CD4-positive, alpha-beta T cell treated with Interleukin-6 for 4 hours (primary cell): ENCODE data around the gene IQSEC2.

ENCODE experiments used
- DNase-seq: peaks from one replicate; pipeline ENCODE4 v3.0.0-alpha.2; 2020; ENCODE audit warnings: mixed read lengths

IQSEC2 gene

DNA sequence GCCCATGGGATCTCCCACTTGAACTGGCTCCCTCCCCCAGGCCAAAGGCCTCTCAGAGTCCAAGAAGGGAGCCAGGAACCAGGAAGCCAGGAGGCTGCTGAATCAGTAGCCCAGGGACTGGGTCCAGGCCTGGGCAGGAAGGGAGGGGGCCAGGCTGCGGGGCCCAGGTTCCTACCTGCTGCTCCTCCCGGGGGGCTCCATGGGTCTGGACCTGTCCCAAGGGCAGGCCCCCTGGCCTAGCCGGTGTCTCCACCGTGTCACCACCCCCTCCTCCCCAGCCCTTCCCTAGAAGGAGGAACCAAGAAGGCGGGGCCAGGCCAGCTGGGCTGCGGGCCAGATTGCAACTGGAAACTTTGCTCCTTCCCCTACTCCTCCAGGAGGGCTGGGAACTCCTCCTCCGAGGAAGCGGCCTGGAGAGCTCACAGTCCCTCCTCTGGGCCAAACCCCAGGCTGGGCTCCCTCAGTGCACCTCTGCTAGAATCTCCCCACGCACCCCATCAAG lies at the start of gene IQSEC2:
Gene IQSEC2 (minus strand): TSS at position 264 of the 502 bp plus-strand sequence.
- DNase-seq: no peak

DNA sequence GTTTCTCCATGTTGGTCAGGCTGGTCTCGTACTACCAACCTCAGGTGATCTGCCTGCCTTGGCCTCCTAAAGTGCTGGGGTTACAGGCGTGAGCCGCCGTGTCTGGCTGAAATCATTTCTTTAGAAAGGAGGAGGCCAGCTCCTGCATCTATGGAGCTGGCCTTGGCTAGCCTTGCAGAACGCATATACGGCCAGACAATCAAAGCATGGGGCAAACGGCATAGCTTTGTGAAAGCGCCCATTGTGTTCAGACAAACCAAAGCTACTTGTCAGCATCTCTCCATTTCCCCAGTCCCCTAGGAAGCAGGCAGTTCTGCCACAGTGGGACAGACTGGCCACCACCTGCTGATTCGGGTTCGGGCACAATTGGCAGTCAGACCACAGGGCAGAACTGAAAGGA lies 48.9 kb upstream of the IQSEC2 start:
- DNase-seq: no peak

DNA sequence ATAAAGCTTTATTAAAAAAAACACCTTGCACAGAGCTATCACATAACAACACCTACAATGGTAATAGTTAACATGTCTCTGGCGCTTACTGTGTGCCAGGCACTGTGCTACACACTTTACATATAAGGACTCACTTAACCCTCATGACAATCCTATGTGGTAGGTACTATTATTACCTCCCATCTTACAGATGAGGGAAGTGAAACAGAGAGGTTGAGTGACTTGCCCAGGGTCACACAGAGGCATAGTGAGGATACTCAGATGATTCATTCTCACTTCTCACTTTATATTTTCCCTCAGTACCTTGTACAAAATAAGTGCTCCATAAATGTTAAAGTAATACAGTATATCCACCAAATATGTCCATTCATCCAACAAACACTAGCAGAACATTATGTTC lies 43.4 kb upstream of the IQSEC2 start:
- no peak for DNase-seq

DNA sequence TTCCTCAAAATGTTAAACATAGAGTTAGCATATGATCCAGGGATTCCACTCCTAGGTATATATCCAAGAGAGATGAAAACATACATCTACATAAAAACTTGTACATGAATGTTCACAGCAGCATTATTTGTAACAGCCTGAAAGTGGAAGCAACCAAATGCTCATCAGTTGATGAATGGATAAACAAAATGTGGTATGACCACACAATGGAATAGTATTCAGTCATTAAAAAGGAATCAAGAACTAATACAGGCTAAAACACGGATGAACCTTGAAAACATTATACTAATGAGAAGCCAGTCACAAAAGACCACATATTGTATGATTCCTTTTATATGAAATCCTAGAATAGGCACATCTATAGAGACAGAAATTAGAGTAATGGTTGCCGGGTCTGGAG lies 42.7 kb upstream of the IQSEC2 start:
- no peak for DNase-seq

DNA sequence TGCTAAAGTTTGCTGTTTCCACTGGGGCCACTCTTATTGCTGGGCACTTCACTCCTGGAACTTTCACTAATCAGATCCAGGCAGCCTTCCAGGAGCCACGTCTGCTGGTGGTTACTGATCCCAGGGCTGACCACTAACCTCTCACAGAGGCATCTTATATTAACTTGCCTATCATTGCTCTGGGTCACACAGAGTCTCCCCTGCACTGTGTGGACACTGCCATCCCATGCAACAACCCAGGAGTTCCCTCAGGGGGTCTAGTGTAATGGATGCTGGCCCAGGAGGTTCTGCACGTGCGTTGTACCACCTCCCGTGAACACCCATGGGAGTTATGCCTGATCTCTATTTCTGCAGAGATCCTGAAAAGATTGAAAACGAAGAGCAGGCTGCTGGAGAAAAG lies 41.8 kb upstream of the IQSEC2 start:
- DNase-seq: no peak

DNA sequence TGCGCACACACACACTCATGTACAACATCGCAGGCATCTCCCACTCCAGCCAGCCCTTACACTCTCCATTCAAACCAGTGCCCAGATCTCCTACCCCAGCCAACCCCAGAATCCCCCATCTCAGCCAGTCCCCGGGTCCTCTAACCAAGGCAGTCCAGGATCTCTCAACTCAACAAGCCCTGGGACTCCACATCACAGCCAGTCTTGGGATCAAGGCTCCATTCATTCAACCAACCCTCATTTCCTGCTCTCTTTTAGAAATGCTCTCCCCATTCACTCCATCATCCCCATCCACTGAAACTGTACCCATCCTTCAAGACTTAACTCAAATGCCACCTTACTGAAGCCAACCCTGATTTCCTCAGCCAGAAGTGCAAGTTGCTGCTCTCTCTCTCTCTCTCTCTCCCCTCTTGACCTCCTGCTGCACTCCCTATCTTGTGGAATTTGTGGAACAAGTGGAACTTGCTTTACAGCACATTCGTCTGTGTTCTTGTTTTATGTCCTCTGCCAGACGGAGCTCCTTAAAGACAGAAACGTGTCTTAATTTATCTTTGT lies 40.6 kb upstream of the IQSEC2 start:
- no peak for DNase-seq

DNA sequence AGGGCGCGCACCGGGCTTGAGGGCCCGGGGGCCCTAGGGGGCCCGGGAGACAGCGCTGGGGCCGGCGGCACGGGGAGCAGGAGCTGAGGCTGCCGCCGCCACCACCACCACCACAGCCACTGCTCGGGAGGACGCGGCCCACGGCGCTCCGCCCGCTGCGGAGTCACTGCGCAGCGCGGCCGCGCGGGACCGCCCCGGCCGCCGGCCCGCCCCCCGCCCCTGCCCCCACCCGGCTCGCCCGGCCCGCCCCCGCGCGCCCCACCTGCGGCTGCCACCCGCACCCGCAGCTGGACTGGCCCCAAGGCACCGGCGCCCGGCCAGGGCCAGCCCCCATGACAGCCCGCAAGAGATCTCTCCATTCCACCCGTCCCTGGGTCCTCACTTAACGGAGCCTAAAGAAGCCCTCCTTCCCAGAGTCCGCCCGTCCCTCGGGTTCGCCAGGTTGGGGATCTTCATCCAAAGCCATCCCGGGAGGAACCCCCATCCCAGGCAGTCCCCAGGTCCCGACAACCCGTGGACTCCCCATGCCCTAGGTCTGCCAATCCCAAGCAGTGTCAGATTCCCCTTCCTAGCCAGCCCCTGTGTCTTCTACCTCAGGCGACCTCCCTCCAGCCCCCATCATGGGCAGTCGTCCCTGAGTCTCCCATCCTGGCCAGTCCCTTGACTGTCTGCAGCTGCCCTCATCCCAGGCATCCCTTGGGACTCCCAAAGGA lies 40.0 kb upstream of the IQSEC2 start:
- peak; percentile 32 for DNase-seq

DNA sequence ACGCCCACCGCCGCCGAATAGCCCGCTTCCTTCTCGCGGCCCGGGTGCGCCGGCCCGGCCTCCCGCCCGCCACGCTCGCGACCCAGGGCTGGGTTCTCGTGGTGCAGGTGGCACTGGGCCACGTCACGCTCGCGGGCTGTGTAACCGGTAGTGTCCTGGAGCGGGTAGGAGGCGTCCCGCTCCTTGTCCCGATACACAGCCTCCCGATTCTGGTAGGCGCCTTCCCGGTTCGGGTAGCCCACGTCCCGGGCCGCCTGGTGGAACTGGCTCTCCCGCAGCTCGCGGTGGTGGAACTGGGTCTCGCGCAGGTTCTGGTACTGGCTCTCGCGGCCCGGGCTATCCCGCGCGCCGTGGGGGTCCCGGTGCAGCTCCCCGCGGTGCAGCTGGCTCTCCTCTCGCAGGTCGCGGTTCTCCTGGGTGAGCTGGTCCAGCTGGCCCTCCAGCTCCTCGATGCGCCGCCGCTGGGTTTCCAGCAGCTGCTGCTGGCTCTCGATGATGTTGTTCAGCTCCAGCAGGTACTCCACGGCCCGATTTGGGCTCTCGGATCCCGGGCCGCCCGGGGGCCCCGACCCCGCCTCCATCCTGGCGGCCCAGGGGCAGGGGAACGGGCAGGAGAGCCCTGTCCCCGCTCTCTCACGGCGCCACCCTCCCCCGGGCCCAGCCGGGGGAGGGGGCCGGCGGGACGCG lies 39.3 kb upstream of the IQSEC2 start:
- DNase-seq: peak; percentile 36

DNA sequence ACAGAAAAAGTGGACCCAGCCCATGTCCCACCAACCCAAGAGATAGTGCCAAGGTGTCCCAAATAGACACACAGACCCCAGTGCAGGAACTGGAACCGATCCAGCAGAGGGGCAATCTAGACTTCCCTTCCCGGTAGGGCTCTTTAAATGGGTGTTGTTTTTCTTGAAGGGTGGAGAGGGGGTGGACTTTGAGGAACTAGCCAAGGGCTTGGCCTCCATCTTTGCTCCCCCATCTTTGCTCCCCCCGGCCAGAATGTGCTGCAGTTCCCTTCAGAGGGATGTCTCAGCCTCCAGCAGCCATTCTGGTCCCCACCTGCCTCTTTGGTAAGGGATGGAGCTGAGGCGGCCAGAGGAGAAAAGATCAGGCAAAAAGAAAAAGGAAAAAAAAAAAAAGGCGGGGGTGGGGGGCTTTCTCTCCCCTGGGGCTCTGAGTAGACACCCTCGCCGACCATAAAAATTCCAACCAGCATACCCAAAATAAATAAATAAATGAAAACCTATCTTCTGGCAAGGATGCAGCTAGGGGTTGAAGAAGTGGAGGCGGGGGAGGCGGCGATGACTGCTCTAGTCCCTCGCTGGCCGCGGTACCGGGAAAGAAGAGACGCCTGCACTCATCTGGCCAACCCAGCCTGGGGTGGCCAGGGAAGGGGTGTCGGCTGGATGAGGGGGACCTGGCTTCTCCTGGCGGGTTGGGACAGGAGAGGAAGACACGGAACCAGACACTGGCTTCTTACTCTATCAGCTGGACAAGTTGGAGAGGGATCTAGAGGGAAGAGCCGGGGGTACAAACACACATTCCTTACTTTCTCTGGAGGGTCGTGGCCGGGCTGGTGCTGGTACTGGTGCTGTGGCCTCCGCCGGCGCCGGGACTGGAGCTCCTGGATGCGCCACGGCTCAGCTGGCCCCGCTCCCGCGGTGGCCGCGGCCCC lies 38.5 kb upstream of the IQSEC2 start:
- no peak for DNase-seq

DNA sequence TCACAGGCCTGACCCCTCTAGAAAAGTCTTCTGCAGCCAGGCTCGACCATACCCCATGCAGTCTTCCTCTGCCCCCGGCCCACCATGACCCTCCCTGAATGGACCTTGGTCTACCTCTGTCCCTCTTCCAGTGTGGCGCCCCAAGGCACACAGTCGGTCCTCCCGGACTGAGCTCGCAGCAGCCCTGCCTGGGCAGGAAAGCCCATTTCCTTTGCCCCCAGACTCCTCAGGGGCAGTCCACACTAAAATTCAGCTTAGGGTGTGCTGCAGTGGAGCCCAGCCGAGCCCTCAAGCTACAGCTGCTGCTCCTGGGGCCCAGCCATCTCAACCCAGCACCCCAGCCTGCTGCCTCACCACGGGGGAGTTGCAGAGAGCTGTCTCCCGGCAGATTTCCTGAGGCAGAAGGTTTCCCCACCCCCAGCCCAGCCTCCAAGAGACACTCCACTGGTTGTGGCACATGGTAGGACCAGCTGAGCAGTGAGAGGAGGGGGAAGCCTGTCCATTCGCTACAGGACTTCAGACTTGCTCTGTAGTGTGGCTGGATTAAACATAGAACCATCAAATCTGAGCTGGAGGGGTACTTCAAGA lies 37.5 kb upstream of the IQSEC2 start:
- no peak for DNase-seq

DNA sequence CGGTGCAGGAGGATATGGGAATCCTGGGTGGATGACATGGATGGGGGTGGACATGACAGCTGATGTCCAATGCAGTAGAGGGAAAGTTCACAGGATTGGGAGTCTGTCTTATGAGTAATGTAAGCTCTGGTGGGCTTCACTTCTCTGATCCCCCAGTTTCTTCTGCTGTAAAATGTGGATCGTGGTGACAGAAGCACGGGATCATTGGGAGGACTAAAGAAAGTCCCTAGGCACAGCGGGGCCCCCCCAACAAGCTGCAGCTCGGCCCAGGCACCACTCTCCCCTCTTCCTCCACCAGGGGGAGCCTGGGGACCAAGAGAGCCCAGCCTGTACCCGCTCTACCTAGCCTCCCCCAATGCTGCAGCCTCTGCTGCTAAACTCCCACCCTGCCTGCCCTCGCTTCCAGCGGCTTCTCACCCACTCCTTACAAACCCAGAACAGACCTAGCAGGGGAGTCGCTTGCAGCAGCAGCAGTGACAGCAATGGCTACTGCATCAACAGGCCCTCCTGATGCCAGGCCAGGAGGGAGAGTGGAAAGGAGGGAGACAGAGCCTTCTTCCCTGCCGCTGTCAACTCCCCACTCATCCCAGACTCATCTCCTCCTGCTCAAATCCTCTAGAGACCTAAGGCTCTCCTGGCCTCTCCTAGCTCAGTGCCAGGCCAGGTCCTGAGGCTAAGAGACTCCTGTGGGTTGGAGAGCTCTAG lies 36.1 kb upstream of the IQSEC2 start:
- peak; percentile 80 for DNase-seq

DNA sequence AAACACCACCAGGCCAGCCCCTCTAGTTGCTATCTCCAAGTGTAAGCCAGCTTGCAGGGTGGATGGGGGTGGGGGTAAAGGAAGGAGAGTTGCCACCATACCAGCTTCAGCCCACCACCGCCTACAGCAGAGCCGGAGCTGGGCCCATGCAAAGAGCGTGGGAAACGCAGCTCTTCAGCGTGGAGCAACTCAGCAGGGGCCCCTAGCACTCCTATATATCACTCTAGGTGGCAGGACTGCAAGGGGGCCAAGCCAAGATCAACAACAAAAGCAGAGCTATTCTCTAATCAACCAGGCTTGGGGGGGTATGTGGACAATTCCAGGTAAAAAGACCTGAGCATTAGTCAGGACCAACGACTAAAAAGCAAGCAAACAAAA lies 35.5 kb upstream of the IQSEC2 start:
- DNase-seq: no peak

DNA sequence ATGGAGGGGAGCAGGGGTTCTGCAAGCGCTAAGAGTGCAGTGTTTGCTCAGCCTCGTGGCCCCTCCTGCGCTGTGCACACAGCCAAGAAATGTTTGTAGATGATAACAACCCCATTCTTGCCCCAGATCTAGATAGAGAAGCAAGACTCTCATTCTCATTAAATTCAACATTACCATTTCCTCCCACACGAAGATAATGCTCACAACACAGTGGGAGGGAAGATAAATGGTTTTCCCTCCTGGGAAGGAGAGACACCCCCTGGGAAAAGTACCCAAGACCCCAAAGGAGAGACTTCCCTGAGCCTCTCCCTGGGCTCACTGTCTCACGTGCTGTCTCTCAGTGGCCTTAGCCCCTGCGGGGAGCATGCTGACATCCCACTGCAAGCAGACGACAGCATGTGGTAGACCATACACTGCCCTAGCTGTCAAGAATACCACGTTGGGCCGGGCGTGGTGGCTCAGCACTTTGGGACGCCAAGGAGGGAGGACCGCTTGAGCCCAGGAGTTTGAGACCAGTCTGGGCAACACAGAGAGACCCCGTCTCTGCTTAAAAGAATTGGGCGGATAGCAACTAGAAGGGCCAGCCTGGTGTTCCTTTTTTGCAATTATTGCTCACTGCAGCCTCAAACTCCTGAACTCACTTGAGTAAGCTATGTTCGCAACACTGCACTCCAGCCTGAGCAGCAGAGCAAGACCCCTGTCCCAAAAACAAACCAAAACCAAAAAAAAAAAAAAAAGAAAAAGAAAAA lies 34.9 kb upstream of the IQSEC2 start:
- no peak for DNase-seq

DNA sequence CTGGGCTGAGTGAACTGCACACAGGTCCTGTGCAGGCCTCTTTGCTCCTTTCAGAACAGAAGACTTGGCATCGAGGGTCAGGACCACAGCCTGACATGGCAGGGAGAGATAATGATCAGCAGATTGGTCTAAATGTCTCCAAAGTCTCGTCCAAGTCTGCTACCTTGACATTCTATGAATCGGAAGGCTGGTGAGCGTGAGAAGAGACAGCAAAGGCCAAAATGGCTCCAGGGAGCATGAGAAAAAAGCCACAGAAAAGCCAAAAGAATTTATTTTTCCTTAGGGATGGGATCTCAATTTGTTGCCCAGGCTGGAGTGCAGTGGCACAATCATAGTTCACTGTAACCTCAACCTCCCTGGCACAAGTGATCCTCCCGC lies 32.3 kb upstream of the IQSEC2 start:
- DNase-seq: no peak

DNA sequence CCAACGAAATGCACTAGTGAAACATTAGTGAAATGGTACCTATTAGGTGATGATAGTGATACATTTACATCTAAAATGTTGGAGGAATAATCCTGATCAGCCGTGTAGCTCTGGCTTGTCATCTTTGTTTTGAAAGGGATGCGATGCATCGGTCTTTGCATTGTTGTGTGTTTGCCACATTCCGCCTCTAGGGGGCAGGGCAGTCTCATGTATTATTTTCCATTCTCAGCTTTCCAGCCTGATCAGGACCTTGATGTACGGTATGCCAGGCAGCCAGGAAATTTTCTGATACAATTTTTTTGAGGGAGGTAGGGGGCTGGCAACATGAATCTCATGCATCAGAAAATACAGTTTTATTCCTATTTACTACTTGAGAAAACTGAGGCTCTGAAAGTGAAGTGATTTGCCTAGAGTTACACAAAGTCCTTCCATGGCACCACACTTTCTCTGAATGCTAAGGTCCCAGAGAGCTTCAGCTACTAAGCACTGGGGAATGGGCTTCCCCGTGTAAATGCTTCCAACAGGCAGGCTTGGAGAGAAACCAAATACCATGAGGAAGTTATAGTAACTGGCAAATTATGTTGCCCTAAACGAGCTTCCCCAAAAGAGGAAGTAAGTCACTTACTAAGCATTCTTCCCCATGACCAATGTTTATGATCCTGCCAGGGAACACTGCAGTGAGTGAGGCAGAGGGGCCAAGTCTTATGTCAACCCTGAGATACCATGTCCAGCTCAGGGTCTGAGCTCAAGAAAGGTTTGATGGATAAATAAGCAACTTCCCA lies 31.8 kb upstream of the IQSEC2 start:
- DNase-seq: peak; percentile 76

DNA sequence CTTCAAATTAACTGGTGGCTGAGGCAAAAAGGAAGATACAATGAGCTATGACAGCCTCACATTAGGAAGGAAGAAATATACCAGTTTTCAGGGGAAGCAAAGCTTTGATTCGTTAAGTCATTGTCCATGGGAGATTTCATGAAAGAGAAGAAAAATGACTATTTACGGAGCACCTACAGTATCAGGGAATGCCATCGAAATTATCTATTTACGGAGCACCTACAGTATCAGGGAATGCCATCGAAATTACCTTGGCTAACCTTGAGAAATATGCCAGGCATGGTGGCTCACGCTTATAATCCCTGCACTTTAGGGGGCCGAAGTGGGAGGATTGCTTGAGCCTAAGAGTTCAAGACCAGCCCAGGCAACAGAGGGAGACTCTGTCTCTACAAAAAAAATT lies 28.5 kb upstream of the IQSEC2 start:
- DNase-seq: no peak

DNA sequence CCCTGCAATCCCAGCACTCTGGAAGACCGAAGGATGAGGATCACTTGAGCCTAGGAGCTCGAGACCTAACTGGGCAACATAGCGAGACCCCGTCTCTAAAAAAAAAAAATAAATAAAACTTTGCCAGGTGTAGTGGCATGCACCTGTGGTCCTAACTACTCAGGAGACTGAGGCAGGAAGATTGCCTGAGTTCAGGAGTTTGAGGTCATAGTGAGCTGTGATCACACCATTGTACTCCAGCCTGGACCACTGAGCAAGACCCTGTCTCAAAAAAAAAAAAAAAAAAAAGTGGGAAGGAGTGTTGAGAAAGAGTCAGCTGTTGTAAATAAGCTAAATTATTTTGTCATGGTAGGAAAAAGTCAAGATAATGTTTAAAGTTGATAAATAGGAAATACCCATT lies 27.5 kb upstream of the IQSEC2 start:
- DNase-seq: no peak

DNA sequence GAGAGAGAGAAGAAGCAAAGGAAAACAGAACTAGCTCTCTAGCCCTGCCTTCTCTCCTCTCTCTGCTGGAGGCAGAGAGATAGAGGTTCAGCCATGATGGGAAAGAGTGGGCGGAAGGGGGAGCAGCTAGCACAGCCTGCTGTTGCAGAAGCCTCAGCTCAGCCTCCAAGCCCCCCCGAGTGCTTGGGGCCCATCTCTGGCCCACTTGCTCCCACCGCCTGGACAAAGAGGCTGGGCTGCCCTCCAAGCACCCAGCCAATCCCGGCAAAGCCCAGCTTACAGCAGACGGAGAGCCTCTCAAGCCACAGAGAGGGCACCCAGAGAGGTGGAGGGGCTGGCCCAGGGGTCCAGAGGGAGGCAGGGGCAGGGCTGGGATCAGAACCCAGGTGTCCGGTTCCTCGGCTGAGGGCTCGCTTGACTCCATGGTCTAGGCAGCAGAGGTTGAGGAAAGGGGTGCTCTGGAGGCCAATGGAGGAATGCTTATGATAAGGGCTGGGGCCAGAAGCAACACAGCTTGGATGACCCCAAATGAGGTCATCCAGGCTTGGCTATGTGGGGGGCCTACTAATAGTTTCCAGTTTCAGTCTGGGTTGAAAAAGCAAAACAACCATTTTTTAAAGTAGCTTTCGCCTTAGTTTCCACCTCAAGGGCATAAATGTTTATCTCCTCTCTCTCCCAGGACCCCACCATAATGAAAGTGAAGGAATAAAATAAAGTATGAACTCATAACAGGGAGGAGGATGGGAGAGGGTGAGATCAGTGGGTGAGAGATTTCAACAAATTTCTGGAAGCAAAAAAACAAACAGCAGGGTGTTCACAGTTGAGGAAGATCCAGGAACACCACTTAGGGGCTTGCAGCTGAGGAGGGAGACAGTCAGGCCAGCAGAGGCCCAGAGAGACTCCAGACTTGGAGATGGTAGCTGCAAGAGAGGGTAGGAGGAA lies 24.9 kb upstream of the IQSEC2 start:
- no peak for DNase-seq
